Measurements from ENCODE around the gene BAIAP2L2.
"Not testable (repeated sequence)": the region's sequence is repeated elsewhere in the genome, so short reads cannot be mapped to it uniquely, and the experiment has no call there.

The BAIAP2L2 gene

GRCh38 chr22:38110008-38110862, at the start of gene BAIAP2L2:
Gene BAIAP2L2, minus strand, starts transcription at chr22:38110684. Its CDS starts 159 bp downstream, at chr22:38110525.
- FAIRE-seq = no peak

DNA sequence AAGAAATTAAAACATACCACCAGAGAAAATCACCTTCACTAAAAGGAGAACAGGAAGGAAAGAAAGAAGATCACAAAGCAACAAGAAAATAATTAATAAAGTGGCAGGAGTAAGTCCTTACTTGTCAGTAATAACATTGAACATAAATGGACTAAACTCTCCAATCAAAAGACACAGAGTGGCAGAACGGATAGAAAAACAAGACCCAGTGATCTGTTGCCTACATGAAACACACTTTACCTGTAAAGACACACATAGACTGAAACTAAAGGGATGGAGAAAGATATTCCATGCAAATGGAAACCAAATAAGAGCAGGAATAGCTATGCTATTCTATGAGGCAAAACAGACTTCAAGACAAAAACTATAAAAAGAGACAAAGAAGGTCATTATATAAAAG, 45.2 kb upstream of the BAIAP2L2 start:
- no peak for FAIRE-seq

- peak; percentile 13 for FAIRE-seq
Measured at GRCh38 chr22:38154563-38154915, 44.1 kb upstream of the BAIAP2L2 start.

DNA sequence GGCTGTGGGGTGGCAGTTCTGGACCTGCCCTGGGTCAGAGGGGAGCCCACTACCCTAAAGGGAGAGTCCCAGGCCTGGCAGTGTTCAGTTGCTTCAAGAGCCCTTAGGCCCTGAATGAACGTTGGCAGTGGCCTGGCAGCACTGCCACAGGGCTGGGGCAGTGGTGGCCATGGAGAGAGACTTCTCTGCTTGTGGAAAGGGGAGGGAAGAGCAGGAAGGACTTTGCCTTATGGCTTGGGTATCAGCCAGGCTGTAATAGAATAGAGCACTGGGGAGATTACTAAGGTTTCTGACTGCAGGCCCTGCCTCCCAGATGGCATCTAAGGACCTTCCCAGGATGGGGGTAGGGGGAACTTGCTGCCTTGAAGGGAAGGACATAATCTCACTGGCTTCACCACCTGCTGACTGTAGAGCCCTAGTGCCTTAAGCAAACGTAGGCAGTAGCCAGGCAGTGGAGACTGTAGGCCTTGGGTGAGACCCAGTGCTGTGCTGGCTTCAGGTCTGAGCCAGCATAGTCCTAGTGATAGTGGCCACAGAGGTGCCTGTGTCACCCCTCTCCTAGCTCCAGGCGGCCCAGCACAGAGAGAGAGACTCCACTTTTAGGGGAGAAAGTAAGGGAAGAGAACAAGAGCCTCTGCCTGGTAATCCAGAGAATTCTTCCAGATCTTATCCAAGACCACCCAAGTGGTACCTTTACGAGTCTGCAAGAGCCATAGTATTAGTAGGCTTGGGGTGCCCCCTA, 43.5 kb upstream of the BAIAP2L2 start:
- FAIRE-seq = no peak

GRCh38 chr22:38151126-38151500, 40.6 kb upstream of the BAIAP2L2 start:
- FAIRE-seq = no peak

- FAIRE-seq = no peak
Measured at GRCh38 chr22:38148245-38148644, 37.8 kb upstream of the BAIAP2L2 start.

DNA sequence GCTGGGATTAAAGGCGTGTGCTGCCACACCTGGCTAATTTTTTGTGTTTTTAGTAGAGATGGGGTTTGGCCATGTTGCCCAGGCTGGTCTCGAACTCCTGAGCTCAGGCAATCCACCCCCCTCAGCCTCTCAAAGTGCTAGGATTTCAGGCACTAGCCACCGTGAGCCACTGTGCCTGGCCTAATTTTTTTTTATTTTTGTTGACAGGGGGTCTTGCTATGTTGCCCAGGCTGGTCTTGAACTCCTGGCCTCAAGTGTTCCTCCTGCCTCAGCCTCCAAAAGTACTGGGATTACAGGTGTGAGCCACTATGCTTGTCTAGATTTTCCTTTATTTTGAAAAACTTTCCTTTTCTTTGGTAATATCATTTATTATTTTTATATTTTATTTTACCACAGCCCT, 35.7 kb upstream of the BAIAP2L2 start:
- FAIRE-seq = not testable (repeated sequence)

DNA sequence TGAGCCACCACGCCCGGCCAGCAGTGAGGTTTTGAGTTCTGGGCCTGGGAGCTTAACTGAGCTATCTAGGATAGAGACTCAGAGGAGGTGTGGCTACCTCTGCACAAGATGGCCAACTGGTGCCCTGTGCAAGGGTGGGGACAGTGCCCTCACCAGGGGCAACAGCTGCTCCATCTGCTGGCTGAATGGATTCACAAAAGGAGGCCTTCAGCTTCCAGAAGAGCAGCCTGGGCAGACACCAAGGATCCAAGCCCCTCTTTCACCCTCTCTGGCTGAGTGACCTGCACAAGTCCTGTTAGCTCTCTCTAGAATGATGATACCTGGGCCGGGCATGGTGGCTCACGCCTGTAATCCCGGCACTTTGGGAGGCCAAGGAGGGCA, 33.5 kb upstream of the BAIAP2L2 start:
- no peak for FAIRE-seq

GRCh38 chr22:38142606-38143005, 32.1 kb upstream of the BAIAP2L2 start:
- no peak for FAIRE-seq

GRCh38 chr22:38141217-38141973, 30.9 kb upstream of the BAIAP2L2 start:
- no peak for FAIRE-seq

GRCh38 chr22:38139901-38140300, 29.4 kb upstream of the BAIAP2L2 start:
- no peak for FAIRE-seq

DNA sequence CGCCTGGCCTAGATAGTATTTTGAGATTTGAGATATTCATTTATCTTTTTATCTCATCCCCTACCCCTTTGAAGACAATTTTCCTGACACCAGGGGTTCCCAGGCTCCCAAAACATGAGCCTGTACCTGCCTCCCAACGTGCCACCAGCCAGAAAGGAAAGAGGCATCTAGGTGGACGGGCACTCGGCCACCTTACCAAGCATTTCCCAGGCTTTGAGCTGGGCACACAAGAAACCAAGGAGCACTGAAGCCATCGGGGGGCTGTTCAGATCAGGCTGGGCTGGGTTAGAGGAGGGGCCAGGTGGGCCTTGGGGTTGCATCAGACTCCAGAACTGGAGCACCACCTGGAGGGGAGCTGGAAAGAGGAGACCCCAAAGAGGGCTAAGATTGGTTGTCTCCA, 28.5 kb upstream of the BAIAP2L2 start:
- no peak for FAIRE-seq

GRCh38 chr22:38137876-38138687, 27.6 kb upstream of the BAIAP2L2 start:
- FAIRE-seq = no peak

GRCh38 chr22:38136607-38137006, 26.1 kb upstream of the BAIAP2L2 start:
- FAIRE-seq = no peak

GRCh38 chr22:38135133-38135706, 24.7 kb upstream of the BAIAP2L2 start:
- FAIRE-seq = no peak

- FAIRE-seq = no peak
Measured at GRCh38 chr22:38133331-38133730, 22.8 kb upstream of the BAIAP2L2 start.

- FAIRE-seq = no peak
Measured at GRCh38 chr22:38132794-38133193, 22.3 kb upstream of the BAIAP2L2 start.

DNA sequence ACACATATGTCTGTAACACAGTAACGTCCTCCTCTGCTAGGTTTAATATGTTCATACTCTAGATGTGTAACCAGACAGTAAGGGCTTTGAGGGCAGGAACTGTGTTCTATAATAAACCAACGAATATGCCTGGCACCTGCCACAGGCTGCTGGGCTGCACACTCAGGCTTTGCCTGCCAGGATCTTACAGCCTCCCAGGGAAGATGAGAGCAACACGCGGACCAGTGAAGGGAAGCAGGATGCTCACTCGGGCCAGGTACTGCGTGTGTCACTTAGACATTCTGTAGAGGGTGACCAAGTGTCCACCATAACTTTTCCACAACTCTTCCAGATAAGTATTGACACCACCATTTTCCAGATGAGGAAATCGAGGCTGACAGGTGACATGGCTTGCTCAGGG, 21.7 kb upstream of the BAIAP2L2 start:
- FAIRE-seq = no peak

DNA sequence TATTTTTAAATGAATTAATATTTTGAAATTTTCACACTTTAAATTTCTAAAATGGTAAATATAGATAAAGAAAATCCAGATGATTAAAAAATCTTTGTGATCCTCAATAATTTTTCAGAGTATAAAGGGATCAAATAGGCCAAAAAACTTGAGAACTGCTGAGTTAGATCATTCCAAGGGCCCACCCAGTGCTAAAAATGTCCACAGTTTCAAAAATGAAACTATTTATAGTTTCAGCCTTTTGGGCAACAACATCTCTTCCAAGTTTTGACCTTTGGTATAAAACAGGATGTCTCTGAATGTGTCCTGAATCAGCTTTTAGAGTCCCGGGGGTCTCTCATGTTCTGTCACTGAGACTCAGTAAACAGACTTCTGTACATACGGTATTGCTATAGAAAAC, 20.9 kb upstream of the BAIAP2L2 start:
- no peak for FAIRE-seq

DNA sequence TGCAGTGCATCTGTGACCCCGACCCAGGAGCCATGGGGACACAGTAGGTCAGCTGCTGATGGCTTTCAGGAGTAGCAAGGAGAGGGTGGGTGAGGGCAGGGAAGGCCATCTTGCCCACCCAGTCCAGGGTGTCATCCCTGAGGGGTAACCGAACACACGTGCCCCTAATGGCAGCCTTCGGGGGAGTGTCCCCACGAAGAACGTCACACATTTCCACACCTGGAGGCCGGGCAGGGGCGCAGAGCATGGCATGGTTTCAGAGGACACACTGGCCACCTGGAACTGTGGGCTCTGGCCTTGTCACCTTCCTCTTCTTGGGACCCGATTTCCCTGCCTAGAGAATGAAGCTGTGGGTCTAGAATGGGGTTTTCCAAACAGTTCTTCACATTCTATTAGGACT, 19.4 kb upstream of the BAIAP2L2 start:
- FAIRE-seq = no peak

DNA sequence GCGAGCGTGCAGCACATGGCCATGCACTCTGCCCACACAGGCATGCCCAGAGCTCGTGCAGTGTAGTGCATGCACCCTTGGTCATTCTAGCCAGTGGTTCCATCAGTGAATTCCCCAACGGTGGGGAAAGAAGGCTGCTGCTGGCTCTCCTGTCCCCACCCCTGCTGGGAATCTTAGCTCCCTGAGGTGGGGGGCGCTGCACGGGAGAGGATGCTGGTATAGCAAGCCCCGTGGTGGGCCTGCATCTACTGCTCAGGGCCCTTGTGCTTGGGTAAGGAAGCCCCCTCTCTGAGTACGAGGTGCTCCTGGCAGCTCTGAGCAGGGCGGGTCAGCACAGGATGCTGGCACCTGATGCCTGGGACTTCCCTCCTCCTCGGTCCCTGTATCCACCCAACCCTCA, 18.5 kb upstream of the BAIAP2L2 start:
- FAIRE-seq = no peak

GRCh38 chr22:38127869-38128268, 17.4 kb upstream of the BAIAP2L2 start:
- FAIRE-seq = no peak

Measured in islet of Langerhans (tissue), 1 donor.